GM21717 (cell line): ENCODE measurements around the gene DGAT2.

ENCODE experiments used
- ATAC-seq: cut with Tn5 transposase; IDR thresholded peaks from one replicate; pipeline ENCODE4 v1.9.1; 2021; ENCODE audit warnings: mild to moderate bottlenecking, moderate library complexity; ENCODE audit not compliant: unreplicated experiment

Gene DGAT2

DNA sequence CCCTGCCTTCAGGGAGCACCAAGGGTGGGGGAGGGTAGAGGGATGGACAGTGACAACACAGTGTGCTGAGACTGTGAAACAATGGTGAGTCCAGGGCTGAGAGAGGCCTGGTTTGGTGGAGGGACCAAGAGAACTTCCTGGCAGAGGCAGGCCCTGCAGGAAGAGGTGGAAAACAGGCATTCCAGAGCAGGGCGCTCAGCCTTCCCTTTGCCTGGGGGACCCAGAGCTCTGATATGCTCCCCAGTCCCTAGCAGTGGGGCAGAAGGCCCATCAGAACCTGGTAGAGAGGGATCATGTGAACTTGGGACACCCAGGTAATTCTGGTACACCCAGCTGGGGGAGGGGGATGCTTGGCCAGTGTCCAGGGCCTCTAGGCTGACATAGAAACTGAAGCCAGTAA, 29.2 kb downstream of the DGAT2 start:
- no peak for ATAC-seq

DNA sequence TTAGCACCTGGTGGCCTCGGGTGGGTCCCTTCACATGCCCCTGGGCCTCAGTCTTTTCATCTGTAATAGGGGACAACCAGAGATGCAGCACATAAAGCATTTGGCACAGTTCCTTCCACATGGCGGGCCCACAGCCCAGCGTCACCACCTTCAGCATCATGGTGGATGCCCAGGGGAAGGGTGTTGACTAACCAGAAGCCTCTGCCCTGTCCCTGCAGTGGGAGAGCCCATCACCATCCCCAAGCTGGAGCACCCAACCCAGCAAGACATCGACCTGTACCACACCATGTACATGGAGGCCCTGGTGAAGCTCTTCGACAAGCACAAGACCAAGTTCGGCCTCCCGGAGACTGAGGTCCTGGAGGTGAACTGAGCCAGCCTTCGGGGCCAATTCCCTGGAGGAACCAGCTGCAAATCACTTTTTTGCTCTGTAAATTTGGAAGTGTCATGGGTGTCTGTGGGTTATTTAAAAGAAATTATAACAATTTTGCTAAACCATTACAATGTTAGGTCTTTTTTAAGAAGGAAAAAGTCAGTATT, 31.6 kb downstream of the DGAT2 start:
- no peak for ATAC-seq

DNA sequence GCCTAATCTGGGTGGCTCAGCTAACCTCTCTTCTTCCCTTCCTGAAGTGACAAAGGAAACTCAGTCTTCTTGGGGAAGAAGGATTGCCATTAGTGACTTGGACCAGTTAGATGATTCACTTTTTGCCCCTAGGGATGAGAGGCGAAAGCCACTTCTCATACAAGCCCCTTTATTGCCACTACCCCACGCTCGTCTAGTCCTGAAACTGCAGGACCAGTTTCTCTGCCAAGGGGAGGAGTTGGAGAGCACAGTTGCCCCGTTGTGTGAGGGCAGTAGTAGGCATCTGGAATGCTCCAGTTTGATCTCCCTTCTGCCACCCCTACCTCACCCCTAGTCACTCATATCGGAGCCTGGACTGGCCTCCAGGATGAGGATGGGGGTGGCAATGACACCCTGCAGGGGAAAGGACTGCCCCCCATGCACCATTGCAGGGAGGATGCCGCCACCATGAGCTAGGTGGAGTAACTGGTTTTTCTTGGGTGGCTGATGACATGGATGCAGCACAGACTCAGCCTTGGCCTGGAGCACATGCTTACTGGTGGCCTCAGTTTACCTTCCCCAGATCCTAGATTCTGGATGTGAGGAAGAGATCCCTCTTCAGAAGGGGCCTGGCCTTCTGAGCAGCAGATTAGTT, 32.3 kb downstream of the DGAT2 start:
- no peak for ATAC-seq

DNA sequence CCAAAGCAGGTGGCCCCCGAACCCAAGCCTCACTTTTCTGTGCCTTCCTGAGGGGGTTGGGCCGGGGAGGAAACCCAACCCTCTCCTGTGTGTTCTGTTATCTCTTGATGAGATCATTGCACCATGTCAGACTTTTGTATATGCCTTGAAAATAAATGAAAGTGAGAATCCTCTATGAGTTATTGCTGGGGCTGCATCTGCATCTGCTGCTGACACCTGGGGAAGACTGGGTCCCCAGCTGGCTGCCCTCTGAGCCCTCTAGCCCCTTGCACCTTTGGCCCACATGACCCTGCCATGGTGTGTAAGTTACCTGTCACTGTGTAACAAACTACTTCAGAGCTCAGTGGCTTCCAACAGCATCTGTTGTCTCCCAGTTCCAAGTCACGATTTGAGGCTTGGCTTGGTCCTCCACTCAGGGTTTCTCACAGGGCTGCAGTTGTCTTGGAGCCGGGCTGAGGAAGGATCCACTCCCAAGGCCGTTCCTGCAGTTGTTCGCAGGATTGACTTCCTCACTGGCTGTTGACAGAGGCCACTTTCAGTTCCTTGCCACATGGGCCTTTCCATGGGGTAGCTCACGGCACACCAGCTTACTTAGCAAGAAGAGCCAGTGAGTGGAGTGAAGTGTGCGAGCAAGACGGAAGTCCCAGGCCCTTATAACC, 32.9 kb downstream of the DGAT2 start:
- no peak for ATAC-seq

DNA sequence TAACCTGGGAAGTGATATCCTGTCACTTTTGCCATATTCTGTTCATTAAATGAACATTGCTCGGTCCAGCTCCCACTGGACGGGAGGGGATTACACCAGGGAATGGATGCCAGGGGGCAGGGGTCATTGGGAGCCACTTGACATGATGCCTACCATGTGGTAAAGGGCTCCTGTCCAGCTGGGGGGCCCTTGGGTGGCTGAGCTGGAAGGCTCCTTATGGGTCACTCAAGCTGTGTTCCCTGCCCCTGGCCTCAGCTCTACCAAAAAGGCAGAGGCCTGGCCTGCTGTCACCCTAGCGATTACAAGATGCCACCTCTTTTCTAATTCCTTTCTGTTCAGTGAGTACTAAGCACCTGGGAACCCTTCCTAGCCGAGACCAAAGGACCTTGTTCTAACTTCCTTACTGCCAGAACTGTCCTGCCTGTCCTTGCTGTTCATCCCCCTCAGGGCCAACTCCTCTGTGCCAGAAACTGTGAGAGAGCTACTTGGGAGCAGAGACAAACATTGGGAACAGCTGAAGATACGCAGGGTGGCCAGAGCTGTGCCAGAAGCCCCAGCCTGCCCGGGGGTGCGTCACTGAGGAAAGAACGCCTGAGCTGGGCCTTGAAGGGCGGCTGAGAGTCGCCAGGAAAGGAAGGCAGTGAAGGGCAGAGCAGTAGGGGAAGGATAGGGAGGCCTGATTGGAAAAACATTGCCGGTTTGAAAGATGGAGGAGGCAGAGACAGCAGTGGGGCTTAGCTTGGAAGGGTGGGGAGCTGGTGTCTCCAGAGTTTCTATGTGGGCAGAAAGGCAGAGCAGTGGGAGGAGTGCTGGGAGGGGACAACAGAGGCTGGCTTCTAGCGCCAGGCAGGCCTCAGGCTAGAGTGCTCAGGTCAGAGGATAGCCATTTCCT, 33.7 kb downstream of the DGAT2 start:
- no peak for ATAC-seq

DNA sequence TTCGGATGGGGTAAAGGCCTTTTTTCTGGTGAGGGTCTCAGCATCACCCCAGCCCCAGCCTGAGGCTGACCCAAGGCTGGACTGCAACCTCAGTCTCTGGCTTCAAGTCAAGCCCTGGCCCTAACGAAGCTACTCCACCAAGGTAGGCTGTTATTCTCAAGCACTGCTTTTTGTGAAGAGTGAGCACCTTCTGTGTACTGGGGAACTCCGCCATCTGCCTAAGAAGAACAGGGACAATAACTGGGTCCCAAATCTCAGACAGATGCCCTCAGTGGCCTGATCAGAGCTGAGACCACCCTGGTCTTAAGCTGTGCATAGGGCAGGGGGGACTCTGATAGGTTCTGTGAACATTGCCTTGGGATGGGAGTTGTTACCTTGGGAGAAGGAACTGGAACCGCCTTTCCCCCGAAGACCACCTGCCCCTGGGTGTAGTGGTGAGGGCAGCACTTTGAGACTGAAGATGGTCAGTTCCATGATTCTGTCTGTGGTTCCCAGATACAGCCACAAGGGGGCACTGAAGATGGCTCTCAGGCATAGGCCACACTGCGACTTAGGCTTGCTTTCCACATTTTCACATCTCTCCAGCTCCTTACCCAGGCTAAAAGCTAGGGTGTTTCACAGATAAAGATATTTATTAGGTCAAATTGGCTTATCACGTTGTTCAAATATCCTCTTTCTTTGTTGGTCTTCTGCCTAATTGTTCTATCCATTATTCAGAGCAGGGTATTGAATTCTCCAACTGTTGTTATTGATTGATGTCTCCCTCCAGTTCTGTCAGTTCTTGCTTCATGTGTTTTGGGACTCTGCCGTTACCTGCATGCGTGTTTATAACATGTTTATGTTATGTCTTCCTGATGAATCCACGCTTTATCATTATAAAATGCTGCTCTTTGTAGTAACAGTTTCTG, 34.6 kb downstream of the DGAT2 start:
- ATAC-seq = peak; percentile 54

DNA sequence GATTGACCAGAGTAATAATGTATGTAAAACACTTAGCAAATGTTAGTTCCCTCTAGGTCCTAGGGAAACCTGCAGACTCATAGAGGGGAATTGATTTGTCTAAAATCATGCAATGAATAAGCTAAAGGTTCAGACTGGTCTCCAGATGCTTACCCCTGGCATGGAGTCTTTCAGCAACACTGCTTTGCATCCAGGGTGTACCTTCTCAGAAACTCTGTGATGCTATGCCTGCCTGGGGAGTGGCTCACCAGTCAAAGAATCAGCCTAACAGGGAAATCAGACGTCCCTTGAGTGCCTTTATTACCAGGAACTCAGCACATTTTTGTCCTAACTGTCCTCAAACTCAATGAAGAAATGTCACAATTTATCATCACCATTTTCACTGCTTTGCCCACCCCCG, 40.5 kb downstream of the DGAT2 start:
- ATAC-seq = no peak

DNA sequence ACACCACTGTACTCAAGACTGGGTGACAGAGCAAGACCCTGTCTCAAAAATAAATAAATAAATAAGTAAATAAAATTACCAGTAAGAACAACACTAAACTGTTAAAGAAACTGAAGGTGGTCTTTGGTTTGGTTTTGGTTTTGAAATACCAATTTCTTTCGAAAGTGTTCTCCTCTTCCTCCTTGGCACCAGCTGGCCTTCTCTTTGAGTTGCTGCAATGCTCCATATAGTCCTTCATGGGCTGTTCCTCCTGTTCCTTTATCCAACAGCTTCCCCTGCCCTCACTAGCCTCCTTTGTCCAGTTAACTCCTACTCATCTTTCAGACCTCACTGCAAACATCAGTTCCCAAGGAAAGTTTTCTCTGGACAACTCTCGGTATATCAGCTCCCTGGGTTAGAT, 41.4 kb downstream of the DGAT2 start:
- no peak for ATAC-seq

DNA sequence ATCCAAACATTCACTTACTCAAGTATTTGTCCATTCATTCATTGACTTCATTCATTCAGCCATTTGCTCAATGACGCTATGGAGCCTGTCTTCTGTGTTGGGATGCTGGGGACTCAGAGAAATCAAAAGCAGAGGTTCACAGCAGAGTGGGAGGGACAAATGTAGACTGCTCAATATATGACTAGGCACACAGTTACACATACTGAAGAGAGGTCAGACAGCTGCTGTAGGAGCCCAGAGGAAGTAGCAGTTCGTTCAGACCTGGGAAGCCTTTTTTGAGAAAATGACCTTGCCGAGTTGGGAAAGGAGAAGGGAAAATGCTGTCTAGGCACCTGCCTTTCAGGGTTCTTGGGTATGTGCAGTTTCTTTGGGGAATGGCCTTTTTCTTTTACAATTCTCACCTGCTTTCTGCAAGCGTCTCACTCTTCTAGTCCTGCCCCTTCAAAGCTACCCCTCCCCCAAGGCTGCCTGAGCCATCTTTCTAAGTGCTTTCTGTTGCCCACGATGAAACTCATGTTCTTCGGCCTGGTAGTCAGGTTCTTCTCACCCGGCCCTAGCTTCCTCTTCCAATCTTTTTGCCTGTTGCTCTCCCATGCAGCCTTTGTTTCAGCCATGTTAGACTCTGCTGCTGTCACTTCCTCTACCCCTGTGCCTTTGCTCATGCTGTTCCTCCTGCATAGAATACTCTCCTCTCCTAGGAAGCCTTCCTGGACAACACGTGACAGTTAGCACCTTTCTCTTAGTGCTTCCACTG, 42.2 kb downstream of the DGAT2 start:
- ATAC-seq = no peak

DNA sequence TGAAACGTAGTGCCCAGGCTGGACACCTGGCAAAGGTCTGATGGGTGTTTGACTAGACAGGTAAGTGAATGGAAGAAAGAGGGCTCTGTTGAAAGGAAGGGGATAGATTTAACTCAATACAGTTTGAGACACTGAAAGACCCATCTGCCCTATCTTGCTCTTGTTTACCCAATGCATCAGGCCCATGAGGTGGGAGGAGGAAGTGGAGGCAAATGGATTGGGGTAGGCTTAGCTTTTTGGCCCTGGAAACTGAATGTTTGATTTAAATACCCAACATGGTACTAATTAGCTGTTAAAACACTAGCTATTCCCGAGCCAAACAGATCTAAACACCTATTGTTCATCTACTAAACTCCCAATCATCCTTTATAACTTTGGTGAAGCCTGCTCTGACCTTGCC, 42.9 kb downstream of the DGAT2 start:
- no peak for ATAC-seq

DNA sequence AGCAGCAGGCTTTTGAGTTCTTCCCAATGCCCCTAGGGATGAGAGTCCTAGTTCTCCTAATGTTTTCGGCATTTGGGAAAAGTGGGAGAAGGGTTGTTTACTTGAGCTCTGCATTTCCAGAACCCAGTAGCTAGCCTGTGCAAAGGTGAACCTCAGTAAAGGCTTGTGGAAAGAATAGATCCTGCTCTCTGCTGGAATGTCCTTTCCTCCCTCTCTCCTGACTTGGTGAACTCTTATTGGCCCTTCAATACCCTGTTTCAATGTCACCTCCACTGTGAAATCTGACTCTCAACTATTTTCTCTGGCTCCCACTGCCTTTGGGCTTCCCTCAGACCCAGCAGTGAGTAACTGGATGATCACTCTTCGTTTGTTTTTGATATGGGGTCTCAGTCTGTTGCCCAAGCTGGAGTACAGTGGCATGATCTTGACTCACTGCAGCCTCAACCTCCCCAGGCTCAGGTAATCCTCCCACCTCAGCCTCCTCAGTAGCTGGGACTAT, 44.0 kb downstream of the DGAT2 start:
- ATAC-seq = no peak

DNA sequence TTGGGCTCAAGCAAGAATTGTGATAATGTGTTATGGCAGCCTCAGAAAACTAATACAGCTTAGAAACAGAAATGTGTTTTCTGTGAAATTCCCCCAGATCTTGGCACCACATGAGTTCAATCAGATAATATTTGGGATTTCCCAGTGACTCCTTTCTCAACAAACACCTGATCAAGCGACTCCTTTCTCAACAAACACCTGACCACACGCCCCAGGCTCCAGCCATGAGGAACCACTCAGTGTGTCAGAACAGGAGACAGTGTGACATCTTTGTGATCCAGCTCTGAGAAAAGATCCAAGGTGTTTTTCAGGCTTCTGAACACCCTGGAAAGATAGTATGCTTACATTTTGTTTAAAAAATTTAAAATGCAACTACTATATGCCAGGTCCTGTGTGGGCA, 44.5 kb downstream of the DGAT2 start:
- ATAC-seq = no peak

DNA sequence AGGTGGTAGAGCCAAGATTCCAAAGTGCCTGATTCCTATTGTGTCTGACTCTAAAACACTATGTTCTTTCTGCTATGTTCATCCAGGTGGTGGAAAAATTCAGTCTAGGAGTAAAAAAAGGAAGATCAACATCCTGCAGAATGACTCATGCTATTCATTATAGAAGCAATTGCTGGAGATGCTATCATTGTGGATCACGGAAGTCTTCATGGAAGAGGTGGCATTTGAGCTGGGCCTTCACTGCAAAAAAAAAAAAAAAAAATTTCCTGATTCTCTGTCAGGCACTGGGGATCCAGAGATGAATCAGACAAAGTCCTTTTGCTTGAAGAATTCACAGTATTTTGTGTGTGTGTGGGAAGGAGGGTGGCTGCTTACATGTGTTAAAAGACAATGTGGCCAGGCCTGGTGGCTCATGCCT, 45.1 kb downstream of the DGAT2 start:
- ATAC-seq = no peak

DNA sequence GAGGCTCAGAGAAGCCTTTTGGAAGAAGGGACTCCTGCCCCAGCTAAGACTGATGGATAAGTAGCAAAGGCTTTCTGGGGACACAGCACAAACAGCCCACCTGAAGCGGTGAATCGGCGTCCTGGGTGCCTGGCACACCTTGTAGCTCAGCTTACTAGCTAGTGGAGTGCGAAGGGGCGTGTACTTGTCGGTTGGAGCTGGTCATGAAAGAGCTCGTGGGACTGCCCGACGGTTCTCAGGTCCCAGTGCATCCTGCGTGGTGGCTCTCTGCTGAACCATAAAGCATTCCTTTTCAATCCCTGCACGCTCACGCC, 45.7 kb downstream of the DGAT2 start:
- ATAC-seq = peak; percentile 21

DNA sequence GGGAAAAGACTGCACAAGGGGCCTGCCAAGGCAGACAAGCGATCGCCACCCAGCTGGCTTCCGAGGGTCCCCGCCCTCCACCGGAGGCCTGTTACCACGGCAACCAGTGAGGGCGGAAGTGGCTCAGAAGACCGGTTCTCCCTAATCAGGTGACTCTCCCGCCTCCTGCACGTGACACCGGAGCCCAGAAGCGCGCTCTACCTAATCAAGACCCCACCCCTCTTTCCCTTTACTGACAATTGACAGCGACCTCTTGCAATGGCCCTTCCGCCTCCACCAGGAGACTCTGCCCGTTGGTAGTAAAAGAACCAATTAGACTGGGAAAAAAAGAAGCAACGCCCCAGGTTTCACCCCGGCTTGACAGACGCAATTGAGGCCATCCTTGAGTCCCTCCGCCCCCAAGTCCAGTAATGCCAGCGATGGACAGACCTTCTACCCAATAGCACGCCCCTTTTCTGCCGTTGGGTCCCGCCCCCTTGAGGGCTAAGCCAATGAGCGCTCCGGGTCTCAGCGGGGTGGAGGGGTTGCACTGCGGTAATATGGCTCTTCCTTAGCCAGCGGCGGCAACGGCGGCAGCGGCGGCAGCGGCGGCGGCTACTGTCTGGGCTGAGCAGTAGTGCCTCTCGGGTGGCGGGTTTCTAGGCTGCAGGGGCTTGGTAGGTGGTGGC, 46.2 kb downstream of the DGAT2 start, which contains the start of gene UVRAG:
UVRAG (plus strand) TSS at position 534 of the 668 bp plus-strand sequence. CDS start 198 bp downstream, outside the sequence.
- peak; percentile 74 for ATAC-seq

DNA sequence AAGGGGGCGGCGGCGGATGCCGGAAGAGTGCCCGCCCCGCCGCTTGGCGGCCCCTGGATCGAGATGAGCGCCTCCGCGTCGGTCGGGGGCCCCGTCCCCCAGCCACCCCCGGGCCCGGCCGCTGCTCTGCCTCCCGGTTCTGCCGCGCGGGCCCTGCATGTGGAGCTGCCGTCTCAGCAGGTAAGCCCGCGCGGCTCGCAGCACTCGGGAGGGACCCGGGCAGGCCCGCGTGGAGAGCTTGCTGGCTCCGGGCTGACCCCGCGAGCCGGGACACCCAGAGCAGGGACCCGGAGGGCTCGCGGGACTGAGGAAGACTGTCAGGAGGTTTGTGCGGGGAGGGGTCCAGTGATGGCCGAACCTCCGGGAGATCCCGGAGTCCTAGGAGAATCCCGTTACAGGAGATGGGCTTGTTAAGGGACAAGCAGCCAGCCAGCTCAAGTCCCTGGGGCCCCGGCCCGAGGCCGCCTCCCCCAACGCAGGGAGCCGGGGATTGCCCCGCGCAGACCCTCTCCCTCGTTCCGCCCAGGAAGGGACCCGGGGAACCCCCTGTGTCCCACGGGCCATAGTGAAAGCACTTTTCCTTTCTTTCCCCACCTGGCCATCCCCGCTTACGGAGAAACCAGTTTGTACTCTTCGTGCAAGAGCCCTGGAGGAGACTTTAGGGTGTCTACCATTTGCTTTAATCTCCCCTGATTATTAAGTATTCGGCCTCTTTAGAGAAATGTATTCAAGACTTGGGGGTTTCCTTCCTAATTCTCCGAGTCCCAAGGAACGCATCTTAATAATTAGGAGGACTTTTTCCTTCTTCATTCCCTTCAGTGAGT, 47.0 kb downstream of the DGAT2 start:
- ATAC-seq = peak; percentile 14

DNA sequence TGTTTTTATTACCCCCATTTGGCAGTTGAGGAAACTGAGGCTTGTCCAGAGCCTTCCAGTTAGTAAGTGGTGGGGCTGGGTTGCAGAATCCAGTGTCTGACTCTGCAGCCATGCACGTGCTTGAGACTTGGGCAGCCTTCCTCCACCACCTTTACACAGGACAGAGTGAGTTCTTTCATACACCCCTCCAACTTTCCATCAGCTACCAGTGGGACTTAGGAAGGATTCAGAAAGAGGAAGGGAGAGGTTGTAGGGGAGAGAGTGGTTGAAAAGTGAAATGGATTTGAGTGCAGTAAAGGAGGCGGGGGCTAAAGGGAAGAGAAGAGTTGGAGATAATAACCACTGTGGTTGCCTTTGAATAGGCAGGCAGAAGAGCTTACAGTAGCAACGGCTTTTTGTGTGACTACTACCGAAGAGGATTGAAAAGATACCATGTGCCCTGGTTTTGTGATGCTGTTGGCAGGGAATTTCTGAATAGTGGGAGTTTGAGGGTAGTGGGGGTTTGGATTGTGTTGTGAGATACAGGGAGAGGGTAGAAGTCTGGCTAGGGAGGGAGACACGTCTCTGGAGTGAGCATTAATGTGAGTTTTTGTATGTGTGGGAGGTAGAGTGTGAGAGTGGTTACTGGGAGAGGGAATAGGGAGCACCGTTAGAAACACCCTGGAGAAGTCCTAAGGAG, 48.1 kb downstream of the DGAT2 start:
- ATAC-seq = no peak

DNA sequence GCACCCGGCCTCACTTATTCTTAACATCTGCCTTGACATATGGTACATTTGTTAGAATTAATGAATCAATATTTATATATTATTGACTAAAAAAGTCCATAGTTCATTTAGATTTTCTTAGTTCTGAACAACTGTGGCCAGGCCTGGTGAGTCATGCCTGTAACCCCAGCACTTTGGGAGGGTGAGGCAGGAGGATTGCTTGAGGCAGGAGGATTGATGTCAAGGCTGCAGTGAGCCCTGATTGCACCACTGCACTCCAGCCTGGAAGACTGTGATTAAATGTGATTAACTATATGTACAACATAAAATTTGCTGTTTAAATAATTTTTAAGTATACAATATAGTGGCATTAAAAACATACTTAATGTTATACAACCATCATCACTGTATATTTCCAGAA, 52.1 kb downstream of the DGAT2 start:
- no peak for ATAC-seq
